Left ventricle myocardium superior (tissue), 1 donor: ENCODE measurements around the gene CYP2R1. TPM values are rescaled to one million over a fixed set of nuclear protein-coding genes. Genes with fewer than 3 reads are reported as not detected.

ENCODE experiments used
- ATAC-seq: fragments of 200-7000 bp; cut with Tn5 transposase; one replicate; pipeline ENCODE4 v1.9.1; 2020; ENCODE audit warnings: mild to moderate bottlenecking, moderate library complexity
- DNase-seq: peaks from one replicate; pipeline ENCODE4 v3.0.0-alpha.2; 2020
- intact Hi-C: fragments of 100-400 bp; cut with micrococcal nuclease; formaldehyde crosslinking; loops from one replicate; pipeline ENCODE4 v1.11.0; 2022
- total RNA-seq: library from RNA; stranded (reverse); fragmentation: NEBNext Ultra II Directional; extraction: Animal tissue kit (Norgen Biotek cat#: 25700); gene quantifications from one replicate; pipeline ENCODE4 v1.2.1, GENCODE V29; 2021
- donor health status: DM: no; HTN: yes; CAD: no; lungs with severe emphysema.

The CYP2R1 gene
- total RNA-seq, 1 donor from 2014 or later, result 6.2 TPM

DNA sequence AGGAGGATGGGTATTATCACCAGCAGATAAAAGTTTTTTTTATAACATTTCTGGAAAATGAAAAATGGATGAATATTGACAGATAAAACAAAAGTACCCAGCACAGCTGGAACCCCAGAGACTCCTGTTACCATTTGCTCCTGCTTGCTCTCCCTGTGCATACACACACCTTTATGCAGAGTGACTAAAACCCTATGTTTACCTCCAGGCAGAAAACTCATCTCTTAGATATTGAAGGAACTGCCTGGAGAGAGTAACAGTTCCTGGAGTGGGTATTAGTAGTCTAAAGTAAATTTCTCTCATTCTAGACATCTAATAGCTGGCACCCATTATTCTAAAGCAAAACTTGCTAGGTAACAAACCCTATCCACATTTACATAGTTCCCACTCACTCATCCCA is 38.0 kb downstream of the CYP2R1 start:
- intact Hi-C loops, result no loop called here
- DNase-seq (no peak), ATAC-seq (no peak)

- intact Hi-C loops, result no loop called here
- DNase-seq, result no peak
- ATAC-seq, result no peak
Observed at GRCh38 chr11:14852571-14853177, 39.4 kb downstream of the CYP2R1 start.

DNA sequence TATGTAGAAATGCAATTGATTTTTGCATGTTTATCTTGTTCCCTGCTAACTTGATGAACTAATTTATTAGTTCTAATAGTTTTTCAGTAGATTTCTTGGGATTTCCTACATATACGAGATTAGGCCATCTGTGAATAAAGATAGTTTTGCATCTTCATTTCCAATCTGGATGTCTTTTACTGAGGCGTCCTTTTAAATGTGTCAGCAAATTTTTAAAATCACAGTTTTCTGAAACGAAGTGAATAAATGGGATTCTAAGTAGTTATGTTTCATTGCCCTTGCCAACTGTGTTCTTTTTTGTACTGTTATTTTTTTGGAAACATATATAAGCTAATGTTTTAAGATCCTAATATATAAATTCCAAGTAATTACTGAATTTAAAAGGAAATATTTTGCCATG is 50.0 kb downstream of the CYP2R1 start:
- ATAC-seq, result no peak
- intact Hi-C loops, result no loop called here
- DNase-seq, result no peak

DNA sequence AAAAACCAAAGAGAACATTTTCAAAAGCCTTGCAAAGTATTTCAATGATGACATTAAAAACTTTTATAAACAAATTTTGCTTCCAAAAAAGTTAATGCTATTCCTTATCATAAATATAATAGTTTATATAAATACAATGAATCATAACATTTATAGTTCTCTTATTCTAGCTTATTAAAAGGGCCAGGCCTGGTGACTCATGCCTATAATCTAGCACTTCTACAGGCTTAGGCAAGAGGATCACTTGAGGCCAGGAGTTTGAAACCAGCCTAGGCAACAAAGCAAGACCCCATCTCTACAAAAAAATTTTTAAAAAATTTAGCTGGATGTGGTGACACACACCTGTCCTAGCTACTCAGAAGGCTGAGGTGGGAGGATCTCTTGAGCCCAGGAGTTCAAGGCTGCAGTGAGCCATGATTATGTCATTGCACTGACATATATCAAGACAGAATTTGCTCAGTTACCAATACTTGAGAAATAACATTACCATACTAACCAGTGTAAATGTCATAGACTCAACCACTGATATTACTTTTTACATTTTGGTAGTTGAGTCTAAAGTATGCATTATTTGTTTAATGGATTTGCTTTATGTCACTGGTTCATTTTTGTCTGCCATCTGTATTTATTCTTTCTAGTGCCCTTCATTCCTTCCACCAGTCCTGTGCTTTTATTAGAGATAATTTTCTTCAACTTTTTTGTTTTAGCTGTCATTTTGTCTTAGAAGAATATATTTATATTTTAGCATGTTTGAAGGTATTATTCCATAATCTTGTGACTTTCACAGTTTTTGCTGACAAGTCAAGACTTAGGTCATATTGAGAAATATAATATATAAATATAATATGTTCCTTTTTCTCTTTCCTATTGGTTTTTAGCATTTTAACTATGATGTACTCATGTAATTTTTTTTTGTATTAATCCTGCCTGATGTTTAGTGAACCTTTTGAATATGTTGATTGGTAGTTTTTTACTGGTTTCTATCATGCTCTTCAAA is 56.2 kb downstream of the CYP2R1 start:
- intact Hi-C loops, result no loop called here
- ATAC-seq (no peak), DNase-seq (no peak)

Other genes with a start within 250 kb of the CYP2R1 start
- gene PDE3B, start 248.4 kb downstream of the CYP2R1 start, total RNA-seq, result 5.6 TPM
- gene CALCA, start 80.1 kb upstream of the CYP2R1 start, total RNA-seq, result not detected
- not detected for gene CALCB, start 181.4 kb upstream of the CYP2R1 start, total RNA-seq
- gene INSC, start 222.7 kb upstream of the CYP2R1 start, total RNA-seq, result 0.40 TPM